HEK293 (cell line): ENCODE results near the gene TPI1.

Experiments
- CTCF ChIP-seq: fragments of 450-650 bp; formaldehyde crosslinking; IDR thresholded peaks from 2 replicates; pipeline ENCODE4 v1.5.1; 2016; ENCODE audit warnings: missing biosample characterization, missing genetic modification characterization
- MYNN ChIP-seq: fragments of 450-650 bp; formaldehyde crosslinking; IDR thresholded peaks from 2 replicates; pipeline ENCODE4 v1.5.1; 2016; ENCODE audit warnings: missing biosample characterization, missing genetic modification characterization, borderline replicate concordance
- OVOL3 ChIP-seq: fragments of 450-650 bp; formaldehyde crosslinking; IDR thresholded peaks from 2 replicates; pipeline ENCODE4 v1.5.1; 2016; ENCODE audit warnings: missing biosample characterization, missing genetic modification characterization
- ZBTB7A ChIP-seq: fragments of 450-650 bp; formaldehyde crosslinking; IDR thresholded peaks from 2 replicates; pipeline ENCODE4 v1.5.1; 2016; ENCODE audit warnings: low read depth, missing biosample characterization, missing genetic modification characterization
- ZNF211 ChIP-seq: fragments of 450-650 bp; formaldehyde crosslinking; IDR thresholded peaks from 2 replicates; pipeline ENCODE4 v1.5.1; 2016; ENCODE audit warnings: low read depth, missing biosample characterization, missing genetic modification characterization
- ZNF239 ChIP-seq: fragments of 450-650 bp; formaldehyde crosslinking; IDR thresholded peaks from 2 replicates; pipeline ENCODE4 v1.5.1; 2016; ENCODE audit warnings: missing biosample characterization, missing genetic modification characterization
- ZNF639 ChIP-seq: fragments of 450-650 bp; formaldehyde crosslinking; IDR thresholded peaks from 2 replicates; pipeline ENCODE4 v1.5.1; 2016; ENCODE audit warnings: missing biosample characterization, missing genetic modification characterization
- ZNF76 ChIP-seq: fragments of 450-650 bp; formaldehyde crosslinking; IDR thresholded peaks from 2 replicates; pipeline ENCODE4; 2016; ENCODE audit warnings: low read depth, missing biosample characterization, missing genetic modification characterization, borderline replicate concordance

- TF ChIP-seq CTCF (tag by site-specific recombination), result no peak
- TF ChIP-seq ZNF639 (tag by site-specific recombination), result no peak
- TF ChIP-seq ZBTB7A (tag by site-specific recombination), result no peak
- no peak; the same call in 1 of the 2 replicates for TF ChIP-seq ZNF76 (tag by site-specific recombination)
- no peak for TF ChIP-seq ZNF239 (tag by site-specific recombination)
- no peak for TF ChIP-seq ZNF211
- TF ChIP-seq OVOL3 (tag by site-specific recombination), result no peak
- no peak for TF ChIP-seq MYNN (tag by site-specific recombination)
These were observed 39.9 kb upstream of the TPI1 start for GRCh38 chr12:6827437-6827911.
